Activated T-cell treated with anti-CD3 and anti-CD28 coated beads for 4 hours (primary cell): Measurements from ENCODE around the gene RPN1.
"Not testable (repeated sequence)": the region's sequence is repeated elsewhere in the genome, so short reads cannot be mapped to it uniquely, and the experiment has no call there.

Experiments
- DNase-seq: peaks from one replicate; pipeline ENCODE4 v3.0.0-alpha.2; 2020

Gene RPN1

DNA sequence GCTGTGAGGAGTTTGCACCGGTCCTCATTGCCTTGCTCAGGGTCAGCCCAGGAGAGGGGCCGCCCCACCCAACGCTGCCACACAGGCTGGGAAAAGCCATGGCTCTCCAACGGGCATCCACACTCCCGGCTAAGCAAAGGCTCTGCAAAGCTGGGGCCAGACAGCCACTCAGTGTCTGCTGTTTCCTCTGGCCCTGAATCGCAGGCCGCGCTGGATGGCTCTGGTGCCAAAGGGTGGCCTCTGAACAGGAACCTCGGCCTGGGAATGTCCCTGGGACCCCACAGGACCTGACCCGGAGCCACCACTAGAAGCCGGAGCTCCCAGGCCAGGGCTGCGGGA is 42.9 kb downstream of the RPN1 start:
- DNase-seq = no peak

DNA sequence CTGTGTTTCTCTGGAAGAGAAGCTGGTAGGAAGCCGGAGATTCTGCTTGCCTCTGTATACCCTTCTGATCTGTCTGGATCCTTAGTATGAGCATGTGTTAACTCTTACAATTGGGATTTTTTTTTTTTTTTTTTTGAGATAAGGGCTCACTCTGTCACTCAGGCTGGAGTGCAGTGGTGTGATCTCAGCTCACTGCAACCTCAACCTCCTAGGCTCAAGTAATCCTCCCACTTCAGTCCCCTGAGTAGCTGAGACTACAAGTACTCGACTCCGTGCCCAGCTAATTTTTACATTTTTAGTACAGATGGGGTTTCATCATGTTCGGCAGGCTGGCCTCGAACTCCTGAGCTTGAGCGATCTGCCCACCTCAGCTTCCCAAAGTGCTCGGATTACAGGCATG is 44.5 kb downstream of the RPN1 start:
- DNase-seq = no peak

- DNase-seq = no peak
Measured at GRCh38 chr3:128605091-128606046, 45.2 kb downstream of the RPN1 start.

DNA sequence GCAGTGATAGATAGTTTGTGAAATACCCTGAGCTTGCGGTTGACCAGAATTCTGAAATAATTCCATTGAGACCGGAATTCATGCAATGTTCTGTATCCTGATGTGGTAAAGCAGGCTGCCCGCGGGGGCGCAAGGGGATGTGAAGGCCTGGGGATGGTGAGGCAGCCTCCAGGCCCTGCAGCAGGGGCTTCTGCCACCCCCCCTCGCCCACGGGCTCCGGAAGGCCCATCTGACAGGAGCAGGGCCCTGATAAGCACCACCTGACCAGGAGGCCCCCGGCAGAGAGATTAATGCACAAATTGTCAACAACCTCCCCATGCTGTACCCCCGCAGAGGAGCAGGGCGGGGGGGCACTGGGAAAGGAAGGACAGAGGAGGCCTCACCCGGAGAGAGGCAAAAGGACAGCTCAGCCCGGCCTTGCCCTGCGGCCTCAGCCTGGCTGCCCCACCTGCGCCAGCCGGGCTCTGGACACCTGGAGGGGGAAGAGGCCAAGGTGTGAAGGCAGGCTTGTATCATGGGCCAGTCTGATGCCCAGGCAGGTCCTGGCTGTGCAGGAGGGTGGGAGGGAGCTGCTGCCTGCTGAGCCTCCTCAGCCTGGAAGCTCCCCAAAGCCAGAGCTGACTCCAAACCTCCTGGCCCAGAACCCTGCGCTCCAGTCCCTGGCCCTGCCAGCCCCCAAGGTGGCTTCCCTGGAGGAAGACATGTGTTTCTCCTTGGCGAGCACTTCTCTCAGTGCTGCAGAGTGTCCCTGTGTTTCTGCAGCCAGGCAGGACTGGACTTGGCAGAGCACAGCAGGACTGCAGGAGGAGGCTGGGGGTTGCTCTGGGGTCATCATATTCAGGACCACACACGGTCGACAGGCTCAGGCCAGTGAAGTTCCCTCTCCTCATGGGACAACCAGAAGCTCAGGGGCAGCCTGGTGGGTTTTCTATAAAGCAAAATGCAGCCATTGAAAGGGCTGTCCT is 46.5 kb downstream of the RPN1 start:
- DNase-seq = no peak

DNA sequence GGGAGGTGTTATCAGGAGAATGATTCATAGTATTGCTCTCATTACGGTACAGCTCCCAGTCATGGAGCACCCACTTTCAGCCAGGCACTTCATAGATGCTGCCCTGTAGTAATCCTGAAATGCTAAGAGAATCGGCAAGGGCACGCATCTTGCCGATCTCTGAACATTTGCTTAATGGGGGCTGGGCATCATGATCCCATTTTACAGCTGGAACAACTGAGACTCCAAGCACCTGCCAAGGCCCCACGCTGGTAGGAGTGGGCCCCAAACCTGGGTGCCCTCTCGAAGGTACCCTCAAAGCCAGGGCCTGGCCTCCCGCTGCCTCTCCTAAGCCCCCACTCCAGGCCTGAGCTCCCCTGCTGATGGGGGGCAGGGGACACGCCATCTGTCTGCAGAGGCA is 47.3 kb downstream of the RPN1 start:
- no peak for DNase-seq

- DNase-seq = no peak
Measured at GRCh38 chr3:128598884-128599664, 51.5 kb downstream of the RPN1 start.

DNA sequence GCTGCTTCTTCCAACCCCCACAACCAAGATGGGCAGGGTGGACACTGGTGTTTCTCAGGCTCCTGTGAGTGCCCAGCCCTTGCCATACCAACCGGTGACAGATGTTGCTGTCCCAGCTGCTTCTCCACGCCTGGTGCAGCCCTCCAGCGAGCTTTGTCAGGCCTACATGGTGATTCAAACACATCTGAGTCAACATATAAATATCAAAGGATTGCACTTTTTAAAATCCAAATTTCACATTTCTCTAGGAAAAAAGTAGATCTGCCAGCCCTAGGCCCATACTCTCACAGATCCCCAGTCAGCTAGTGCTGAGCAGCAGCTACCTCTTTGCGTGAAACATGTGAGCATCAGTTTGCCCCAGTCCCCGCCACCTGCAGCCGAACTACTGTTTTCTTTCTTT is 52.7 kb downstream of the RPN1 start:
- DNase-seq = no peak

GRCh38 chr3:128592864-128593263 is 57.8 kb downstream of the RPN1 start:
- no peak for DNase-seq

DNA sequence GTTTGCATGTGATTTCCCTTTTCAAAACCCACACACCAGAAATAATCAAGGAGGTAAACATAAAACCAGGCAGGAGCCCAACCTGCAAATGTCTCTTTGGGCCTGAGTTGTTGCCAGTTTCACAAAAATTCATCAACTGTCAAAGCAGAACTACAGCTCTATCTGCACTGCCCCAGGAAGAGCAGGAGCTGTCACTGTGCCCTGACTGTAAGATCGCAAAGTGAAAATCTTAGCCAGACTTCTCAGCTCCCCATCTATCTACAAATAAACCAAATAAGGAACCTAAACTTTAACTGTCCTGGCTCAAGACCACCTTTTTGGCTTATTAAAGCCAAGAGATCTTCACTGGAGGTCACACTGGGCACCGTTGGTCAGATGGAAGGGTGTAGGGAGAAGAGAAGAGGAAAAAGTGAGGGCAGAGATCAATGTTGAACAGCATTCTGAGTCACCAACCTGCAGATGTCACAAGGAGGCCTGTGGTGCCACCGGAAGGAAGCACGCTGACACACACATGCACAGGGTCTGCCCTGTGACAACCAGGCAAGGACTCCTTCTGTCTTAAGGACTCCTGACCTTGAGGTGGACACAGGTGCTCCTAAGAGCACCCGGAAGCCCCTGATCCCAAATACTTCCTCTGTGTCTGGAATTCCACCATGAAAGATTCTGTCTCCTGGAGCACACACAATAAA is 58.7 kb downstream of the RPN1 start:
- DNase-seq = no peak

DNA sequence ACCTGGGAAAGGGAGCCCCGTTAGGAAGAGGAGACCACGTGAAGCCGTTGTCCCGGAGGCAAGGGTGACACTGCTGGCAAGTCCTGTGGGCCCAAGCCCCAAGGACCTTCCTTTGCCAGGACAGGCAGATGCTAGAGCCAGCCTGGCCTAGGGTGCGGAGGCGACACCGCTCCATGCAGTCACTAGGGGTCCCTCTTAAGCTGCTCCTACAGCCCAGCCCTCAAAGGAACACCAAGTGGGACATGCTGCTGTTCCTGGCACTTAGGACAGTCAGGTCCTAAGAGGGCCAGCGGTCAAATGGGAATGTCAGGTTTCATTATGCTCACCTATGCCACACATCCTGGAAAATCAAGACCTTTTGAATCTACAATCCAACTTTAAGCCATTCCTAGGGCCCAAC is 59.7 kb downstream of the RPN1 start:
- DNase-seq = no peak

DNA sequence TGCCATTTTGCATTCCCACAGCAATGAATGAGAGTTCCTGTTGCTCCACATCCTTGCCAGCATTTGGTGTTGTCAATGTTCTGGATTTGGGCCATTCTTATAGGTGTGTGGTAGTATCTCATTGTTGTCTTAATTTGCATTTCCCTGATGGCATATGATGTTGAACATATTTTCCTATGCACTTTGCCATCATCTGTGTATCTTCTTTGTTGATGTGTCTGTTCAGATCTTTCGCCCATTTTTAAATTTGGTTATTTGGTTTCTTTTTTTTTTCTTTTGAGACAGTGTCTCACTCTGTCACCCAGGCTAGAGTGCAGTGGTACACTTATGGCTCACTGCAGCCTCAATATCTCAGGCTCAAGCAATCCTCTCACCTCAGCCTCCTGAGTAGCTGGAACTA is 60.6 kb downstream of the RPN1 start:
- DNase-seq = not testable (repeated sequence)

DNA sequence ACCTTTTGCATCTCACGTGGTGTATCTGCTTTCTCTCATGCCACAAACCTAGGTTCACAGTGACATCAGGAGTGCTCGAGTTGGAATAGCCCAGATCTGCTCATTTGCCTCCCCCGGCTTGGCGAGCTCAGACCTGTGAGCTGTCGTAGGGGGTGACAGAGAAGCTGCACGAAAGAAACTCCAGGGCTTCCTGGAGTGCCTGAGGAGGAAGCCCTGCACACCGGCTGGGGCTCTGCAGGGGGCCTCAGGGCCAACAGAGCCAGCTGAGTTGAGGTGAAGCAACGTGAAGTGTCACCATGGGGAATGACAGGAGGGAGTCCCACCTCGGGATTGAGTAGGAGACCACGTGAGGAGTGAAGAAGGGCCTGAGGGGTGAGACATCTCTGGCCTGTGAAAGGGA is 62.5 kb downstream of the RPN1 start:
- no peak for DNase-seq

GRCh38 chr3:128587391-128587790 is 63.2 kb downstream of the RPN1 start:
- DNase-seq = no peak

GRCh38 chr3:128586932-128587331 is 63.7 kb downstream of the RPN1 start:
- DNase-seq = not testable (repeated sequence)

DNA sequence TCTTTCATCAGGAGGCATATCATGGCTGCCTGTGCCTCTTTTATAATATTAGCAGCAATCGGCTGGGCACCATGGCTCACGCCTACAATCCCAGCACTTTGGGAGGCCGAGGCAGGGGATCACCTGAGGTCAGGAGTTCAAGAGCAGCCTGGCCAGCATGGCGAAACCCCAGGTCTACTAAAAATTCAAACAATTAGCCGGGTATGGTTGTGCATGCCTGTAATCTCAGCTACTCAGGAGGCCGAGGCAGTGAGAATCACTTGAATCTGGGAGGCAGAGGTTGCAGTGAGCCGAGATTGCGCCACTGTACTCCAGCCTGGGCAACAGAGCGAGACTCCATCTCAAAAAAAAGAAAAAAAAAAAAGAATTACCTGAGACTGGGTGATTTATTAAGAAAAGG is 64.2 kb downstream of the RPN1 start:
- not testable (repeated sequence) for DNase-seq

DNA sequence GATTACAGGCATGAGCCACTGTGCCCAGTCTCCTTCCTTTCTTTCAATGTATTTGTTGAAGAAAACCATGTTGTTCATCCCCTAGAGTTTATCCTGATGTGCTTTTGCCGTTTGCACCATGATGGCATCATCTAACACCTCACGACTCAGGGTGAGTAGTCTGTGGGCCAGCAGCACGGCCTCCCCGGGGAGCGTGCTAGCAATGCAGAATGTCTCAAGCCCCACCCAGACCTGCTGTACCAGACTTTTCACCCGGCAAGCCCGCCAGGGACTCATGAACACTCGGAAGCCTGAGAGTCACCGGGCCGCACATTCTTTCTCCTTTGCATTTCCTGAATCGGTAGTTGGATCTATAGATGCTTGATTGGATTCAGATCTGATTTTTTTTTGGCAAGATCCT is 64.6 kb downstream of the RPN1 start:
- no peak for DNase-seq

- DNase-seq = no peak
Measured at GRCh38 chr3:128585189-128585588, 65.4 kb downstream of the RPN1 start.

DNA sequence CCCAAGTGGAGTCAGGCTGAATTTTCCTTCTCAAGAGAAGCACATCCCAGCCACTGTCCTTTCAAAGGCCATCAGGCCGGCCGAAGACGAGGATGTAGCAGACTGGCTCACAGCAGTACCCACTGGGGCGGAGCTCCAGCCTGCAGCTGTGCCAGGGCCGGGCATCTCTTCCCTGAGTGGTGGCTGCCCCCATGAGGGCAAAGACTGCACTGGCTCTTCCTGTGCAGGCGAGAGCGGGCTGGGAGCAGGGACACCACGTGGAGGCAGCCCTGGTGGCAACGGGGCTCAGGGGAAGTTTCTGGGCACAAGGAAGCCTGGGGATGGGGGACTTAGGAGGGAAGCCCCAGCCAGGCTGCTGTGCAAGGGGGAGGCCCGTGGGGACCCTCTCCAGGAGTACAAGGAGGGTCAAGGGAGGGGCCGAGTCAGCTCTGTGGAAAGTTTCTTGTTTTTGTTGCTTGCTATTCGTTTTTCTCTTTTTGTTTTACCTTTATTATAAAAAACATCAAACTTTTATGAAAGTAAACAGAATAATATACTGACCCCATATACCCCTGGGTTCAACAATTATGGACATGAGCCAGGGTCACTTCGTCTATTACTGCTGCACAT is 66.1 kb downstream of the RPN1 start:
- DNase-seq = no peak

DNA sequence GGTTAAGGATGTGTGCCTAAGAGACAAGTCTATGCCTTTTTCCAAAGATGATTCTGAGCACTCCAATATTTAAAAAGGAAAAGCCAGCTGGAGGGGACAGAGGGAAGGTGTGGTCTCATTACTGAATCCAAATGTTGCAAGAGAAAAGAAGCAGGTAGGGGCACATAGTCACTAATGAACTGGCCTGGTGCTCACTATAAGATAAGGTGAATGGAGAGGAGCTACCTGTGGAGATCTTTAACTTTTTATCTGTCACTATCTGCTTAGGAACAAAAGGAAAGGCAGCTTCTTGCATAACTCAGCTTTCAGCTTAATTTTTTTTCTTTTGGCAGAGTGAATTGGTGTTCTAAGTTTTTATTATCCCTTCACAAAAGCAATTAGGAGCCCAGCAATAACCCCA is 69.1 kb downstream of the RPN1 start:
- DNase-seq = no peak

DNA sequence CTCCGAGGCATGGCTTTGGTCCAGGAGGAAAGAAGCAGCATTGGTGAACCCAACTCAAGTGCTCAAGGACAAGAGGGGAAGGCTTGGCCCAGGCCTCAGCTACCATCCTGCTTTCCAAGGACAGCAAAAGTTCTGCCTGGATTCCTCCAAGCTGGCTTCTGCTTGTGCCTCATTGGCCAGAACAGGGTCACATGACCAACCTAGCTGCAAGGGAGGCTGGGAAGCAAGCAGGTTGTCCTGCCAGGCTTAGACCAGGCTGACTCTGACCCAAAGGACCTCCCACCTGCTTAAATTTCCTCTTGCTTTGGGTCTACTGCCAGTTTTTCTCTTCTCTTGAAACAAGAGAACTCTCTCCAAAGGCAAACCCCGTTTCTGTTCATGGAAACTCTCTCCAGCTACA is 70.7 kb downstream of the RPN1 start:
- no peak for DNase-seq

DNA sequence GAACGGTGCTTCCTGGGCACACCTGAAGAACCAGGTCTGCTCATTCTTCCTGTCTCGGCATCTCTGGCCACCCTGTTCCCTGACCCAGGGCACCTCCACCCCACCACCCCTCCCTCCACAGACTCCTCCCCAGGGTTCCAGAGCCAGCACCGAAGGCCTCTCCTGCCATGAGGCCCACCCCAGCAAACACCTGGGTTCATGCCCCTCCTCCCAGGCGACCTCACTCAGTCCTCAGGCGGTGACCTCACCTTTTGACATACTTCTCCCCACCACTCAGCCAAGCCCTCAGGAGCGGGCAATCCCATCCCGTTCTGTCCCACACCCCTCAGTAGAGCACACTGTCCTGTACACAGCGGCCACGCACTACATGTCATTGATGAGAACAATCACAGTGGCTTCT is 72.3 kb downstream of the RPN1 start:
- no peak for DNase-seq

DNA sequence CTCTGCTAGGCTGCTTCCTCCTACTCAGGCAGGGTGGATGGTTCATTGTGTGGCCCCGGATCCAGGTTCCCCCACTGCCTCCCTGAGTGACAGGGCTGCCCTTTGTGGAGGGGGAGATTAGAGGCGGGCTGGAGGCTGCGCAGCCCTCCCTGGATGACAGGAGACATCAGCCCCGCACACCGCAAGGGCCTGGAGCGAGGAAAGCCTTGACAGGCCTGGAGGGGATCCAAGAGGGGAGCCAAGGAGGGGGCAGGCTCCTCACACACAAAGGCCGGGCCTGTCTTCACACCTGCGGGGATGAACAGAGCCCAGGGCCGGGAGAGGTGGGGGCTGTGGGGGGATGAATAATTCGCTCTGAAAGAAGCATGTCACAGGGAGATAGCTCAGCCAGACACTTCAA is 72.9 kb downstream of the RPN1 start:
- no peak for DNase-seq
